AG04449 (cell line): ENCODE results near the gene ASTN2.

Source experiments
- CTCF ChIA-PET: fragments of 350-600 bp; formaldehyde crosslinking; extraction: SDS; loops from one replicate; lab custom pipeline; 2021; ENCODE audit warnings: antibody characterized with exemption; lab: Yijun Ruan, JAX
- POLR2A ChIA-PET: fragments of 400-600, 350-600 bp; formaldehyde crosslinking; extraction: SDS; loops from one replicate; lab custom pipeline; 2020; ENCODE audit warnings: antibody characterized with exemption, inconsistent platforms; lab: Yijun Ruan, JAX
- DNase-seq: peaks from one replicate; pipeline ENCODE4 v3.0.0-alpha.2; 2010; ENCODE audit warnings: low read depth, low spot score
- H3K4me3 ChIP-seq: 2 replicates; pipeline ENCODE4 v1.5.1; 2011; ENCODE audit warnings: low read depth, mild to moderate bottlenecking, control low read depth, low read length
- CTCF ChIP-seq: IDR thresholded peaks from one replicate; pipeline ENCODE4 v1.5.1; 2011; ENCODE audit warnings: mild to moderate bottlenecking, moderate library complexity, low read length, control low read depth, inconsistent platforms; ENCODE audit not compliant: insufficient read depth; ENCODE audit errors: missing control alignments

The ASTN2 gene

DNA sequence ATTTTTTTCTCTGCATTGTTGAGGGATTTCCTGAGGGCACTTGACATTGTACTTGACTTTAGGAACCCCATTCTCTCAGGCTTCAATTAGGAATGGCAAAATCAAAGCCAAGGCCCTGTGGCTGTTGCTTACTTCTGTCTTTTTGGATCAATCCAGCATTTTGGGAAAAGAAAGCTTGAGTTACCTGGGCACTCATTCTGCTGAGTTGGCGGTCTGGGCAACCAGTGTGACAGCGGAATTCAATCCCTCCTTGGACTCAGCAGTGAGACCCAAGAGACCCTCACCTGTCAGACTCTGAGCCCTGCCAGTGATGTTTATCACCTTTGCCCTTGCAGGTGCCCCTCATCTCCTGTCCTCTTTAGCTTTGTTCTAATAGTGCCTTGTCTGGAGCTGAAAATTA lies 1036.0 kb downstream of the ASTN2 start:
- ChIA-PET CTCF (interaction anchor here (0.6 to 2.4 kb wide), 2 partner anchors 193 to 200 kb away, joined by 3 to 6 read pairs; no protein-coding TSS in a partner anchor), POLR2A (no interaction called here)
- TF ChIP-seq CTCF, result no peak
- no peak overlapping the region for H3K4me3 ChIP-seq
- DNase-seq, result no peak

DNA sequence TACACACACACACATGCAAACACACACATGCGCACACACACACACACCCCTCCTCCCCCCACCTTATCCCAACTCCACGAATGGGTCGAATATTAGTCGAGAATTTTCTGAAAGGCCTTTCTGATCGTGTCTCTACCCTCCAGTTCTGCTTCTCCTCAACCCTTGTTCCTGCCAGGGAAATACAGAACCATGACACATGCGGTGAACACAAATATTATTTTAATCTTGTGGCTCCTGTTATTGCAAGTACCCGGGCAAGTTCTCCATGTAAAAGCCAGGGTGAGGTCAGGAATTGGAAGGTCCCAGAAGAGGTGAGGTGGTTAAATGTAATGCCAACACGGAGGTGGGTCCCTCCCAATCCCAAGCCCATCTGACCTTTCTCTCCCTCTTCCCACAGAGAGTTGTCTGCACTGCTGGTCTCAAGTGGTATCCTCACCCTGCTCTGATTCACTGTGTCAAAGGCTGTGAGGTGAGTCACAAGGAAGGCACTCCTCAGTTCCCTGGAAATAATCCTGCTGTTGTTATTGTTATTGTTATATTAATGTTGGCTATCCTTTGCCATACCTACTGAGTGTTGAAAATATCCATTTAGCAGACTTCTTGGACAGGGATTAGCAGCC lies 1037.6 kb downstream of the ASTN2 start:
- CTCF ChIA-PET, result no interaction called here
- POLR2A ChIA-PET, result no interaction called here
- no peak for DNase-seq
- TF ChIP-seq CTCF, result no peak
- no peak overlapping the region for H3K4me3 ChIP-seq
